ENCODE results near the gene GRP. TPM values are rescaled to one million over a fixed set of nuclear protein-coding genes. Genes with fewer than 3 reads are reported as not detected.

The GRP gene
- total RNA-seq, 3 donors from 2014 or later (not counting 1 experiment from before 2014, with no cell fraction given), result not detected

DNA sequence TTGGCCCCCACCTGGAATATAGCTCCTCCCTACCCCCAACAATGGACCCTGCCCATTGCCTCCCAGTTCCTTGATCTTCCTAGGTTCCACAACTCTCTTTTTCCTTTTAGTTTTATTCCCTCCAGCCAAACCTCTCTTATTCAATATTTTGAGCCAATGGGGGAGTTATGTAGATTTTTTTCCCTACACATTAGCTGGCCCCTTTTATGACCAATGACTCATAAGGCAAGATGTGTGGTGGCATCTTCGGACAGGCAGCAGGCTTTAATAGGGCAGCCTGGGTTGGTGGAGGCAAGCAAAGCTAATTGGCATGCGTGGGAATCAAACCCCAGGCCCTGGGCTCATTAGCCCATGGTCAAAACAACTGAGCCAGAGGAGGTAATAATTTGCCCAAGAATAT lies 9.2 kb downstream of the GRP start:
- H3K4me1 ChIP-seq (ENCODE audit: control insufficient read depth, insufficient read depth, low read length), result no peaks in the 10 kb centered on the region
- H3K27ac Mint-ChIP-seq, result no peak overlapping the region
- H3K4me1 Mint-ChIP-seq, result no peaks in the 10 kb centered on the region
- no peak overlapping the region for H3K4me3 ChIP-seq (ENCODE audit: low read length)
- no peaks in the 10 kb centered on the region for H3K9me3 ChIP-seq (ENCODE audit: control insufficient read depth, insufficient read depth, low read length)
- H3K27ac ChIP-seq (ENCODE audit: low read length), result no peak overlapping the region
- H3K9me3 Mint-ChIP-seq, result no peaks in the 10 kb centered on the region
- intact Hi-C loops (cut with micrococcal nuclease), result no loop called here
- DNase-seq (no peak), ATAC-seq (no peak)
- WGBS (ENCODE audit: insufficient coverage), result 67% methylated on average over 2 of the region's 2 CpGs
- H3K27me3 ChIP-seq (ENCODE audit: control insufficient read depth, insufficient read depth, low read length), result peaks cover 2% of the 10 kb centered on the region
- H3K4me3 Mint-ChIP-seq, result no peak overlapping the region
- no peaks in the 10 kb centered on the region for H3K36me3 ChIP-seq (ENCODE audit: control insufficient read depth, insufficient read depth, low read length)
- H3K36me3 Mint-ChIP-seq, result no peaks in the 10 kb centered on the region
- H3K27me3 Mint-ChIP-seq (ENCODE audit: low read depth in 2 of 2), result peaks cover 8 to 38% of the 10 kb centered on the region in 2 donors
- TF ChIP-seq, protein P1, sequence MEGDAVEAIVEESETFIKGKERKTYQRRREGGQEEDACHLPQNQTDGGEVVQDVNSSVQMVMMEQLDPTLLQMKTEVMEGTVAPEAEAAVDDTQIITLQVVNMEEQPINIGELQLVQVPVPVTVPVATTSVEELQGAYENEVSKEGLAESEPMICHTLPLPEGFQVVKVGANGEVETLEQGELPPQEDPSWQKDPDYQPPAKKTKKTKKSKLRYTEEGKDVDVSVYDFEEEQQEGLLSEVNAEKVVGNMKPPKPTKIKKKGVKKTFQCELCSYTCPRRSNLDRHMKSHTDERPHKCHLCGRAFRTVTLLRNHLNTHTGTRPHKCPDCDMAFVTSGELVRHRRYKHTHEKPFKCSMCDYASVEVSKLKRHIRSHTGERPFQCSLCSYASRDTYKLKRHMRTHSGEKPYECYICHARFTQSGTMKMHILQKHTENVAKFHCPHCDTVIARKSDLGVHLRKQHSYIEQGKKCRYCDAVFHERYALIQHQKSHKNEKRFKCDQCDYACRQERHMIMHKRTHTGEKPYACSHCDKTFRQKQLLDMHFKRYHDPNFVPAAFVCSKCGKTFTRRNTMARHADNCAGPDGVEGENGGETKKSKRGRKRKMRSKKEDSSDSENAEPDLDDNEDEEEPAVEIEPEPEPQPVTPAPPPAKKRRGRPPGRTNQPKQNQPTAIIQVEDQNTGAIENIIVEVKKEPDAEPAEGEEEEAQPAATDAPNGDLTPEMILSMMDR (IDR thresholded peaks at IDR 0.05), result no peak

DNA sequence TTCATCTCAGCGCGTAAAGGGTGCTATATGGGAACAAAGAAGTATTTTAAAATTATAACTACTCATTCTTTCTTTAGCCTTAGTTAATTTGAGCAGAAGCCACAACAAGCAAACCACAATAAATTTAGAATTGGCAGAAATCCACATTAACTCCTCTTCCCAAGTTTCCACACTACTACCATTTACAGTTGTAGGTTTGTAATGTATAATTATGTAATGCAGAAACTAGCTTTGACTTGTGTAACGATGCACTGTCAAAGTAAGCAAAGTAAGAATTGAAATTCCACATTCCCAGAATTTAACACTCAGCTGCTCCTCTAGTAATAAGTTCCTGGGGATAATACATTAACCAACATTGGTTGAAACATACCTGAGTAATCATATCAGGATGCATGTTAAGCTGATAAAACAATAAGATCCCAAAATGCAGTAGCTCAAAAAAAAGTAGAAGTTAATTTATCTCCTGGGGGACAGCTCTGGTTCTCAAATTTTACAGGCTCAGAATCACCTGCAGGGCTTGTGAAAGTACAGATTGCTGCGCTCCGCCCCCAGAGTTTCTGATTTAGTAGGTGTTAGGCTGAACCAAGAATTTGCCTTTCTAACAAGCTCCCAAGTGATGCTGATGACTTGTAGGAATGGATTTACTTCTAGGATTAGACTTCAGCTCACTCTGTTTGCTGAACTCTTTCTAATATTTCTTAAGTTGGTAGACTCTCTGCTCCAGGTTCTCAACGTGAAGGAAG lies 9.9 kb downstream of the GRP start:
- DNase-seq (no peak), ATAC-seq (no peak)
- no peaks in the 10 kb centered on the region for H3K9me3 ChIP-seq (ENCODE audit: control insufficient read depth, insufficient read depth, low read length)
- H3K27me3 ChIP-seq (ENCODE audit: control insufficient read depth, insufficient read depth, low read length), result peaks cover 2% of the 10 kb centered on the region
- Mint-ChIP-seq H3K27me3 (ENCODE audit: low read depth in 2 of 2) (peaks cover 8 to 36% of the 10 kb centered on the region in 2 donors), H3K4me3 (no peak overlapping the region), H3K9me3 (no peaks in the 10 kb centered on the region), H3K4me1 (no peaks in the 10 kb centered on the region), H3K27ac (no peak overlapping the region), H3K36me3 (no peaks in the 10 kb centered on the region)
- intact Hi-C loops (cut with micrococcal nuclease), result no loop called here
- TF ChIP-seq, protein P1 (IDR thresholded peaks at IDR 0.05), result no peak
- H3K4me3 ChIP-seq (ENCODE audit: low read length), result no peak overlapping the region
- no peaks in the 10 kb centered on the region for H3K36me3 ChIP-seq (ENCODE audit: control insufficient read depth, insufficient read depth, low read length)
- no peaks in the 10 kb centered on the region for H3K4me1 ChIP-seq (ENCODE audit: control insufficient read depth, insufficient read depth, low read length)
- no peak overlapping the region for H3K27ac ChIP-seq (ENCODE audit: low read length)
- 80% methylated on average over 6 of the region's 6 CpGs for WGBS (ENCODE audit: insufficient coverage)

DNA sequence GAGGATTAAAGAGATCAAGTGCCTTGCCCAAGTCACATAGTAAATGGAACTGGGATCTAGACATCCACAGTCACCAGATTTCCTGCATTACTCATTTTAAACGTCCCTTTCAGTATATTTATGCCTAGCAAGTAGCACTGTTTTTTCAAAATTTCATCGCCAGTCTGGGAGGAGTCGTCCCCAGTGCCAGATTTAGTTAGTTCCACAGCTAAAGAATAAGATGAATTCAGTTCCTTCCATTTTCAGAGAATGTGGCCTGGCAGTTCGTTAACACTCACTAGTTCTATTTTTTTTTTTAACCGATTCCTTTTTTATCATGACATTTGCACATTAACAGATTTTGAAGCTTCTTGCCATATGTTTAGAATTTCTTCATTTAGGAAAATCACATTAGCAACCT lies 11.2 kb downstream of the GRP start:
- no peaks in the 10 kb centered on the region for H3K9me3 Mint-ChIP-seq
- DNase-seq (no peak), ATAC-seq (no peak)
- peaks cover 3 to 24% of the 10 kb centered on the region in 2 donors for H3K27me3 Mint-ChIP-seq (ENCODE audit: low read depth in 2 of 2)
- Histone ChIP-seq H3K27me3 (ENCODE audit: control insufficient read depth, insufficient read depth, low read length) (peaks cover 2% of the 10 kb centered on the region), H3K27ac (ENCODE audit: low read length) (no peak overlapping the region), H3K4me3 (ENCODE audit: low read length) (no peak overlapping the region), H3K36me3 (ENCODE audit: control insufficient read depth, insufficient read depth, low read length) (no peaks in the 10 kb centered on the region), H3K4me1 (ENCODE audit: control insufficient read depth, insufficient read depth, low read length) (no peaks in the 10 kb centered on the region), H3K9me3 (ENCODE audit: control insufficient read depth, insufficient read depth, low read length) (no peaks in the 10 kb centered on the region)
- H3K27ac Mint-ChIP-seq, result no peak overlapping the region
- no peak overlapping the region for H3K4me3 Mint-ChIP-seq
- intact Hi-C loops (cut with micrococcal nuclease), result no loop called here
- TF ChIP-seq, protein P1 (IDR thresholded peaks at IDR 0.05), result no peak
- no peaks in the 10 kb centered on the region for H3K36me3 Mint-ChIP-seq
- no peaks in the 10 kb centered on the region for H3K4me1 Mint-ChIP-seq
- WGBS (ENCODE audit: insufficient coverage), result 81% methylated on average over 5 of the region's 5 CpGs

DNA sequence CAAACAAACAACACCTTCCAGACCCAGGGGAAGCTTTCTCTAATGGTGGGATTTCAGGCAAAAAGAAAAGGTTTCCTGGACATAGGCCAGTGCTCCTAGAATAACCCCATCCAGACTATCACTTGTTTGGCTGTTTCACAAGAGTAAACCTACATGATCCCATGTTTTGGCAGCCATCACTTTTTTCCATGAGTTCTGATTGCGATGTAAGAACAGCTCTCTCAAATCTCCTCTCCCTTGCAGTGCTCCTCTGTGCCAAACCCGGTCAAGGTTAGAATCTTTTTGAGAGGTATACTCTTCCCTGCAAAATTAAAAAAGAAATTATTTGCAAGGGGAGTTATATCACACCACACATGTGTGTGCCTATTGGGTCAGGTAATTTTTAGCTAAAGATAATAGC lies 11.9 kb downstream of the GRP start:
- peaks cover 3 to 24% of the 10 kb centered on the region in 2 donors for H3K27me3 Mint-ChIP-seq (ENCODE audit: low read depth in 2 of 2)
- TF ChIP-seq, protein P1 (IDR thresholded peaks at IDR 0.05), result no peak
- Histone ChIP-seq H3K4me1 (ENCODE audit: control insufficient read depth, insufficient read depth, low read length) (no peaks in the 10 kb centered on the region), H3K36me3 (ENCODE audit: control insufficient read depth, insufficient read depth, low read length) (no peaks in the 10 kb centered on the region), H3K27me3 (ENCODE audit: control insufficient read depth, insufficient read depth, low read length) (peaks cover 2% of the 10 kb centered on the region), H3K27ac (ENCODE audit: low read length) (no peak overlapping the region), H3K9me3 (ENCODE audit: control insufficient read depth, insufficient read depth, low read length) (no peaks in the 10 kb centered on the region), H3K4me3 (ENCODE audit: low read length) (no peak overlapping the region)
- intact Hi-C loops (cut with micrococcal nuclease), result no loop called here
- no peaks in the 10 kb centered on the region for H3K9me3 Mint-ChIP-seq
- H3K4me3 Mint-ChIP-seq, result no peak overlapping the region
- no peak overlapping the region for H3K27ac Mint-ChIP-seq
- H3K4me1 Mint-ChIP-seq, result no peaks in the 10 kb centered on the region
- H3K36me3 Mint-ChIP-seq, result no peaks in the 10 kb centered on the region
- DNase-seq, result no peak
- no peak for ATAC-seq
- WGBS (ENCODE audit: insufficient coverage), result 88% methylated on average over 1 of the region's 2 CpGs
